ENCODE measurements around the gene KRT12.

KRT12 gene

GRCh38 chr17:40916366-40916765 lies 49.3 kb upstream of the KRT12 start (continued):
- TF ChIP-seq PATZ1 (CRISPR knock-in tag; IDR thresholded peaks at IDR 0.05; ENCODE audit: borderline replicate concordance) = no peak
- TF ChIP-seq ZNF8 (CRISPR knock-in tag; IDR thresholded peaks at IDR 0.05) = no peak
- no peak for TF ChIP-seq OSR1 (CRISPR knock-in tag; IDR thresholded peaks at IDR 0.05)
- no peak for TF ChIP-seq ESRRG (CRISPR knock-in tag; IDR thresholded peaks at IDR 0.05)
- TF ChIP-seq ZC3H10 (CRISPR knock-in tag; IDR thresholded peaks at IDR 0.05) = no peak
- no peak for TF ChIP-seq RARB (CRISPR knock-in tag; IDR thresholded peaks at IDR 0.05)

- ATAC-seq = no peak
- TF ChIP-seq GLIS3 (CRISPR knock-in tag; IDR thresholded peaks at IDR 0.05) = no peak
- no peak for TF ChIP-seq CREB5 (CRISPR knock-in tag; IDR thresholded peaks at IDR 0.05; ENCODE audit: low read depth)
- TF ChIP-seq ZNF8 (CRISPR knock-in tag; IDR thresholded peaks at IDR 0.05) = no peak
- TF ChIP-seq PPARA (CRISPR knock-in tag; IDR thresholded peaks at IDR 0.05; ENCODE audit: borderline replicate concordance) = no peak
- no peak for TF ChIP-seq TSHZ2 (CRISPR knock-in tag; IDR thresholded peaks at IDR 0.05)
- no peak for TF ChIP-seq ZNF565 (CRISPR knock-in tag; conservative IDR thresholded peaks at IDR 0.05; ENCODE audit: low read depth)
- no peak for TF ChIP-seq CSDC2 (CRISPR knock-in tag; IDR thresholded peaks at IDR 0.05)
- no peak for TF ChIP-seq RARB (CRISPR knock-in tag; IDR thresholded peaks at IDR 0.05)
- no peak for TF ChIP-seq ZC3H10 (CRISPR knock-in tag; IDR thresholded peaks at IDR 0.05)
- TF ChIP-seq ESRRG (CRISPR knock-in tag; IDR thresholded peaks at IDR 0.05) = no peak
- TF ChIP-seq ZFP3 (CRISPR knock-in tag; IDR thresholded peaks at IDR 0.05) = no peak
- TF ChIP-seq CSRNP3 (CRISPR knock-in tag; IDR thresholded peaks at IDR 0.05) = no peak
- no peak for TF ChIP-seq TOX (CRISPR knock-in tag; IDR thresholded peaks at IDR 0.05; ENCODE audit: borderline replicate concordance)
Measured at GRCh38 chr17:40915721-40916256, 48.8 kb upstream of the KRT12 start.

- peak; percentile 41; the same call in 2 of the 3 replicates for ATAC-seq
- no peak for TF ChIP-seq RARB (CRISPR knock-in tag; IDR thresholded peaks at IDR 0.05)
- no peak for TF ChIP-seq ZFP30 (CRISPR knock-in tag; IDR thresholded peaks at IDR 0.05)
- no peak for TF ChIP-seq CSRNP3 (CRISPR knock-in tag; IDR thresholded peaks at IDR 0.05)
- no peak for TF ChIP-seq GLIS3 (CRISPR knock-in tag; IDR thresholded peaks at IDR 0.05)
- TF ChIP-seq ISL1 (CRISPR knock-in tag; IDR thresholded peaks at IDR 0.05) = no peak
- TF ChIP-seq SNAI2 (CRISPR knock-in tag; IDR thresholded peaks at IDR 0.05) = no peak
- no peak for TF ChIP-seq ZFP3 (CRISPR knock-in tag; IDR thresholded peaks at IDR 0.05)
- TF ChIP-seq ARNTL (CRISPR knock-in tag; IDR thresholded peaks at IDR 0.05; ENCODE audit: borderline replicate concordance, low read depth) = no peak
- TF ChIP-seq PPARA (CRISPR knock-in tag; IDR thresholded peaks at IDR 0.05; ENCODE audit: borderline replicate concordance) = no peak
- no peak for TF ChIP-seq ZC3H10 (CRISPR knock-in tag; IDR thresholded peaks at IDR 0.05)
- TF ChIP-seq ZNF8 (CRISPR knock-in tag; IDR thresholded peaks at IDR 0.05) = no peak
- TF ChIP-seq CREB5 (CRISPR knock-in tag; IDR thresholded peaks at IDR 0.05; ENCODE audit: low read depth) = no peak
- TF ChIP-seq POU6F1 (CRISPR knock-in tag; IDR thresholded peaks at IDR 0.05; ENCODE audit: borderline replicate concordance, low read depth) = no peak
- TF ChIP-seq OSR1 (CRISPR knock-in tag; IDR thresholded peaks at IDR 0.05) = no peak
Measured at GRCh38 chr17:40915199-40915661, 48.2 kb upstream of the KRT12 start.

Data from SK-N-SH treated with all-trans-retinoic acid at 6 μM for 48 hours (cell line).